Stimulated activated CD8-positive, alpha-beta memory T cell treated with anti-CD3 and anti-CD28 coated beads, Interleukin-12 subunit alpha, Interleukin-12 subunit beta, amount 100 ng/mL, for 1 hour (primary cell): ENCODE results near the gene EIF5A.

Experiments used
- DNase-seq: peaks from one replicate; pipeline ENCODE4 v3.0.0-alpha.2; 2020; ENCODE audit warnings: low read depth

Gene EIF5A

GRCh38 chr17:7356756-7357155 lies 49.3 kb downstream of the EIF5A start:
- DNase-seq, result no peak

DNA sequence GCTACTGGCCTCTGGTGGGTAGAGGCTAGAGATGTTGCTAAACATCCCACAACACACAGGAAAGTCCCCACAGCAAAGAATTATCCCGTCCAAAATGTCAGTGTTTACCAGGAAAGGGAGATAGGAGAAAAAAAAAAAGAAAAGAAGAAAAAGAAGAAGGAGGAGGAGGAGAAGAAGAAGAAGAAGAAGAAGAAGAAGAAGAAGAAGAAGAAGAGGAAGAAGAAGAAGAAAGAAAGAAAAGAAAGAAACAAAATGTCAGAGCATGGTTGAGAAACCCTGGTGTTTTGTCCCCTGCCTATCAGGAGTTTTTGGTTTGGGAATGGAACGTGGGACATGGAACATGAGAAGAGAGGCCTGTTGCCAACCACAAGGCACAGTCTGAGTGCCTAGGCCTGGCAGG lies 50.0 kb downstream of the EIF5A start:
- DNase-seq, result no peak

GRCh38 chr17:7361906-7362305 lies 54.5 kb downstream of the EIF5A start:
- no peak for DNase-seq
